SK-N-SH treated with all-trans-retinoic acid at 6 μM for 48 hours (cell line): ENCODE measurements around the gene STK39.

Source experiments
- ATAC-seq: fragments of 200-7000 bp; cut with Tn5 transposase; 3 replicates; pipeline ENCODE4 v1.9.1; 2020; ENCODE audit warnings: mild to moderate bottlenecking, moderate library complexity
- ARNTL ChIP-seq: fragments of 450-650 bp; formaldehyde crosslinking; IDR thresholded peaks from 2 replicates; pipeline ENCODE4 v1.5.0; 2020; ENCODE audit warnings: low read depth, mild to moderate bottlenecking, moderate library complexity, borderline replicate concordance
- BACH2 ChIP-seq: fragments of 250-450 bp; sonication (Bioruptor Pico); IDR thresholded peaks from 2 replicates; pipeline ENCODE4 v1.9.0; 2021; ENCODE audit warnings: mild to moderate bottlenecking, borderline replicate concordance
- CSDC2 ChIP-seq: fragments of 250-450 bp; sonication (Bioruptor Pico); IDR thresholded peaks from 2 replicates; pipeline ENCODE4 v1.5.0; 2020; ENCODE audit warnings: mild to moderate bottlenecking, moderate library complexity
- ESRRG ChIP-seq: fragments of 250-450 bp; sonication (Bioruptor Pico); IDR thresholded peaks from 2 replicates; pipeline ENCODE4 v1.6.1; 2021; ENCODE audit warnings: mild to moderate bottlenecking
- GLIS3 ChIP-seq: fragments of 250-450 bp; sonication (Bioruptor Pico); IDR thresholded peaks from 2 replicates; pipeline ENCODE4 v1.5.0; 2020; ENCODE audit warnings: mild to moderate bottlenecking, moderate library complexity
- OSR1 ChIP-seq: fragments of 250-450 bp; sonication (Bioruptor Pico); IDR thresholded peaks from 2 replicates; pipeline ENCODE4 v1.8.0; 2022; ENCODE audit warnings: moderate library complexity, mild to moderate bottlenecking, inconsistent platforms
- POU6F1 ChIP-seq: fragments of 250-450 bp; sonication (Bioruptor Pico); IDR thresholded peaks from 2 replicates; pipeline ENCODE4 v1.8.0; 2021; ENCODE audit warnings: low read depth, mild to moderate bottlenecking, moderate library complexity, borderline replicate concordance
- PPARA ChIP-seq: fragments of 250-450 bp; sonication (Bioruptor Pico); IDR thresholded peaks from 2 replicates; pipeline ENCODE4 v1.5.0; 2020; ENCODE audit warnings: mild to moderate bottlenecking, borderline replicate concordance
- SNAI2 ChIP-seq: fragments of 250-450 bp; sonication (Bioruptor Pico); IDR thresholded peaks from 2 replicates; pipeline ENCODE4 v1.5.0; 2020; ENCODE audit warnings: mild to moderate bottlenecking, moderate library complexity
- TOX ChIP-seq: fragments of 250-450 bp; sonication (Bioruptor Pico); IDR thresholded peaks from 2 replicates; pipeline ENCODE4 v1.8.0; 2021; ENCODE audit warnings: mild to moderate bottlenecking, moderate library complexity, borderline replicate concordance
- ZC3H10 ChIP-seq: fragments of 250-450 bp; sonication (Bioruptor Pico); IDR thresholded peaks from 2 replicates; pipeline ENCODE4 v1.5.1; 2021; ENCODE audit warnings: mild to moderate bottlenecking, moderate library complexity
- ZFP3 ChIP-seq: fragments of 250-450 bp; sonication (Bioruptor Pico); IDR thresholded peaks from 2 replicates; pipeline ENCODE4 v1.5.0; 2020; ENCODE audit warnings: mild to moderate bottlenecking, moderate library complexity
- ZFP30 ChIP-seq: fragments of 450-650 bp; formaldehyde crosslinking; IDR thresholded peaks from 2 replicates; pipeline ENCODE4 v1.5.0; 2022; ENCODE audit warnings: mild to moderate bottlenecking, moderate library complexity
- ZNF70 ChIP-seq: fragments of 450-650 bp; formaldehyde crosslinking; IDR thresholded peaks from 2 replicates; pipeline ENCODE4 v1.5.0; 2020; ENCODE audit warnings: mild to moderate bottlenecking, moderate library complexity
- ZNF8 ChIP-seq: fragments of 450-650 bp; formaldehyde crosslinking; IDR thresholded peaks from 2 replicates; pipeline ENCODE4 v1.5.0; 2020; ENCODE audit warnings: mild to moderate bottlenecking, moderate library complexity
- TF ChIP-seq, protein P1 (sequence below): fragments of 250-450 bp; sonication (Bioruptor Pico); IDR thresholded peaks from 2 replicates; pipeline ENCODE4 v1.8.0; 2020; ENCODE audit warnings: mild to moderate bottlenecking, moderate library complexity, borderline replicate concordance
- TF ChIP-seq, protein P2 (sequence below): fragments of 250-450 bp; sonication (Bioruptor Pico); IDR thresholded peaks from 2 replicates; pipeline ENCODE4 v1.5.0; 2020; ENCODE audit warnings: mild to moderate bottlenecking, moderate library complexity

STK39 gene

DNA sequence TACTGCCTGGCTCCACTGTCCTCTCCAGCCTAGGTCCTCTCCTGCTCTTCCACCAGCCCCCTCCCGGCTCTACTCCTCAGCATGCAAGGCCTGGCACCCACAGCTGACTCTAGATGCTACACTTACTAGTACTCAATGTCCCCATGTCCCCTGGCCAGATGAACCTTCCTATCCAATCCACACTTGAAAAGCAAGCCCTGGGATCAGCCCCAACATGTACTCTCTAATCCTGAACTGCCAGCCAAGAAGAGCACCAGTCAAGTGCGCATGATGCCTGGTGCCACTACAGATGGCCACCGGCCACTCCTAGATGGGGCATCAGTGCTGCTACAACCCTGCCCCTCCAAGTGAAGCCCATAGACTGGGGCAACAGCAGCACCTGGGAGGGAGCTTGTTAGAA lies 168.2 kb downstream of the STK39 start:
- TF ChIP-seq ESRRG (CRISPR knock-in tag), result no peak
- no peak for TF ChIP-seq POU6F1
- no peak for TF ChIP-seq CSDC2 (CRISPR knock-in tag)
- TF ChIP-seq, protein P1, sequence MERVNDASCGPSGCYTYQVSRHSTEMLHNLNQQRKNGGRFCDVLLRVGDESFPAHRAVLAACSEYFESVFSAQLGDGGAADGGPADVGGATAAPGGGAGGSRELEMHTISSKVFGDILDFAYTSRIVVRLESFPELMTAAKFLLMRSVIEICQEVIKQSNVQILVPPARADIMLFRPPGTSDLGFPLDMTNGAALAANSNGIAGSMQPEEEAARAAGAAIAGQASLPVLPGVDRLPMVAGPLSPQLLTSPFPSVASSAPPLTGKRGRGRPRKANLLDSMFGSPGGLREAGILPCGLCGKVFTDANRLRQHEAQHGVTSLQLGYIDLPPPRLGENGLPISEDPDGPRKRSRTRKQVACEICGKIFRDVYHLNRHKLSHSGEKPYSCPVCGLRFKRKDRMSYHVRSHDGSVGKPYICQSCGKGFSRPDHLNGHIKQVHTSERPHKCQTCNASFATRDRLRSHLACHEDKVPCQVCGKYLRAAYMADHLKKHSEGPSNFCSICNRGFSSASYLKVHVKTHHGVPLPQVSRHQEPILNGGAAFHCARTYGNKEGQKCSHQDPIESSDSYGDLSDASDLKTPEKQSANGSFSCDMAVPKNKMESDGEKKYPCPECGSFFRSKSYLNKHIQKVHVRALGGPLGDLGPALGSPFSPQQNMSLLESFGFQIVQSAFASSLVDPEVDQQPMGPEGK, result no peak
- no peak for TF ChIP-seq ZNF70
- no peak for TF ChIP-seq ZFP30 (CRISPR knock-in tag)
- TF ChIP-seq ARNTL (CRISPR knock-in tag), result no peak
- ATAC-seq, result no peak

DNA sequence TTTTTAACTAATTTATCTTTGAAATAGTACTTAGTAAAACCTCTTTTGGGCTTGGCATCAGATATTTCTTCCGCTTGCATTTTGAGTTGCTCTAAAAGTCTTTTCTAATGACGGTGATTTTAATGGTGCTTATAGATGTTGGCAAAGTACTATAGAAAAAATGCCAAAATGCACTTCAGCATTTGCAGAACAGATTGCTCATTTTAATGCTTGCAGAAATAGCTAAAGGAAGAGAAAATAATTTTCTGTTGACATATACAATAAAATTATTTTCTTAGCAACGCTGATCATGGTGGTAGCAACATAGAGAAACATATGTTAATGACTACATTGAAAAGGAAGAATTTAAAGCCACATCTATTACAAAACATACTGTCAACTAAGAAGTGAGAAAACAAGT lies 170.7 kb downstream of the STK39 start:
- no peak for TF ChIP-seq ZNF8 (CRISPR knock-in tag)
- no peak for TF ChIP-seq ZC3H10 (CRISPR knock-in tag)
- TF ChIP-seq TOX (CRISPR knock-in tag), result no peak
- no peak for TF ChIP-seq ZFP3 (CRISPR knock-in tag)
- no peak for TF ChIP-seq SNAI2 (CRISPR knock-in tag)
- TF ChIP-seq POU6F1, result no peak
- no peak for ATAC-seq

GRCh38 chr2:168075446-168075845 lies 171.9 kb downstream of the STK39 start:
- no peak for TF ChIP-seq PPARA
- TF ChIP-seq, all 23 proteins: peak for 0
- no peak for ATAC-seq

DNA sequence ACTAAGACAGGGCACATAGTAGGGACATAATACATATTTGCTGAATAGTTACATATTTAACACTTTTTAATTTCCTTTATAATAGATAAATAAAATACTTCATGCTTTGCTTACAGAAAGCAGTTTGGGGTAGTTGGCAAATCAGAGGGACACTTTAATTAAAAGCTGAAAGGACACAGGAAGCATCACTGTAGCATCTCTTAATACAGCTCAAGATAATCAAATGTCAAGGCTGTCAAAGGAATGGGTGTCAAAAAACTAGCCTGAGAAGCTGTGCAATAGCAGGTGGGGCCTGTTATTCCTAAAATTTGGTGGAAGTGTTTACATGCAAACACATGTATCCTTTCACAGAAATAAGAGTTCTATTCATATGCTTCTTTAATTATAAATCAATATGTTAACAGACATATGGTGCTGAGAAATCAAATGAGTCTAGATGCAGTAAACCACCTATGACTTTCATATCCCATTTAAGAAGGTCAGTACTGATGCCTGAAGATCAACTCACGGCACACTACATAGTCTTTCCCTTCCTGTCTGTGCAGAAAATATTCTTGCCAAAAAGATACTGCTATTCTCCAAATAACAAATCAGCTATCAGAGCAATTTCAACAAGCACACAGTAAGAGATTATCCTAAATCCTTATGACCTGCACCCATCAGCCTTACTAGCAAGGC lies 174.6 kb downstream of the STK39 start:
- no peak for ATAC-seq
- no peak for TF ChIP-seq OSR1 (CRISPR knock-in tag)
- TF ChIP-seq BACH2 (CRISPR knock-in tag), result no peak
- no peak for TF ChIP-seq ZNF8 (CRISPR knock-in tag)

- ATAC-seq, result no peak
Measured at GRCh38 chr2:168064011-168064998, 183.1 kb downstream of the STK39 start.

More at GRCh38 chr2:168064011-168064998, 183.1 kb downstream of the STK39 start:
- TF ChIP-seq, protein P2, sequence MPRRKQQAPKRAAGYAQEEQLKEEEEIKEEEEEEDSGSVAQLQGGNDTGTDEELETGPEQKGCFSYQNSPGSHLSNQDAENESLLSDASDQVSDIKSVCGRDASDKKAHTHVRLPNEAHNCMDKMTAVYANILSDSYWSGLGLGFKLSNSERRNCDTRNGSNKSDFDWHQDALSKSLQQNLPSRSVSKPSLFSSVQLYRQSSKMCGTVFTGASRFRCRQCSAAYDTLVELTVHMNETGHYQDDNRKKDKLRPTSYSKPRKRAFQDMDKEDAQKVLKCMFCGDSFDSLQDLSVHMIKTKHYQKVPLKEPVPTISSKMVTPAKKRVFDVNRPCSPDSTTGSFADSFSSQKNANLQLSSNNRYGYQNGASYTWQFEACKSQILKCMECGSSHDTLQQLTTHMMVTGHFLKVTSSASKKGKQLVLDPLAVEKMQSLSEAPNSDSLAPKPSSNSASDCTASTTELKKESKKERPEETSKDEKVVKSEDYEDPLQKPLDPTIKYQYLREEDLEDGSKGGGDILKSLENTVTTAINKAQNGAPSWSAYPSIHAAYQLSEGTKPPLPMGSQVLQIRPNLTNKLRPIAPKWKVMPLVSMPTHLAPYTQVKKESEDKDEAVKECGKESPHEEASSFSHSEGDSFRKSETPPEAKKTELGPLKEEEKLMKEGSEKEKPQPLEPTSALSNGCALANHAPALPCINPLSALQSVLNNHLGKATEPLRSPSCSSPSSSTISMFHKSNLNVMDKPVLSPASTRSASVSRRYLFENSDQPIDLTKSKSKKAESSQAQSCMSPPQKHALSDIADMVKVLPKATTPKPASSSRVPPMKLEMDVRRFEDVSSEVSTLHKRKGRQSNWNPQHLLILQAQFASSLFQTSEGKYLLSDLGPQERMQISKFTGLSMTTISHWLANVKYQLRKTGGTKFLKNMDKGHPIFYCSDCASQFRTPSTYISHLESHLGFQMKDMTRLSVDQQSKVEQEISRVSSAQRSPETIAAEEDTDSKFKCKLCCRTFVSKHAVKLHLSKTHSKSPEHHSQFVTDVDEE, result no peak
- TF ChIP-seq ZNF8 (CRISPR knock-in tag) (no peak), ARNTL (CRISPR knock-in tag) (no peak), CSDC2 (CRISPR knock-in tag) (no peak), PPARA (no peak), GLIS3 (CRISPR knock-in tag) (no peak), ZC3H10 (CRISPR knock-in tag) (no peak)
- TF ChIP-seq, protein P1, result no peak
